GM23248 (cell line): ENCODE data around the gene OTOA.

Experiments used
- EZH2 ChIP-seq: fragments of 200-600 bp; sonication (generic); IDR thresholded peaks from 2 replicates; pipeline ENCODE4 v1.6.1; 2018; ENCODE audit warnings: antibody characterized with exemption, mild to moderate bottlenecking; ENCODE audit not compliant: insufficient read depth, poor library complexity, severe bottlenecking
- EZH2phosphoT487 ChIP-seq: fragments of 200-600 bp; sonication (generic); IDR thresholded peaks from 2 replicates; pipeline ENCODE4 v1.6.1; 2018; ENCODE audit warnings: antibody characterized with exemption, moderate library complexity, mild to moderate bottlenecking, low read depth; ENCODE audit not compliant: insufficient read depth

- TF ChIP-seq EZH2, result no peak
- no peak for TF ChIP-seq EZH2phosphoT487
Measured at GRCh38 chr16:21625026-21625425, 38.7 kb upstream of the OTOA start.
